ENCODE measurements around the gene SLC37A3.

The SLC37A3 gene

GRCh38 chr7:140294454-140294853 lies 103.9 kb downstream of the SLC37A3 start:
- H3K27me3 ChIP-seq (ENCODE audit: insufficient read depth, low read length), result no peaks in the 10 kb centered on the region
- no peak overlapping the region for H3K9ac ChIP-seq (ENCODE audit: low read length)
- H3K4me1 ChIP-seq (ENCODE audit: insufficient read depth, low read length, severe bottlenecking), result no peaks in the 10 kb centered on the region
- H3K9me3 ChIP-seq (ENCODE audit: low read length), result no peaks in the 10 kb centered on the region
- no peak overlapping the region for H3K4me3 ChIP-seq (ENCODE audit: low read depth, low read length, poor library complexity, severe bottlenecking)
- TF ChIP-seq EZH2 (IDR thresholded peaks at IDR 0.05; ENCODE audit: borderline replicate concordance, low read length), result no peak
- TF ChIP-seq, protein P1, sequence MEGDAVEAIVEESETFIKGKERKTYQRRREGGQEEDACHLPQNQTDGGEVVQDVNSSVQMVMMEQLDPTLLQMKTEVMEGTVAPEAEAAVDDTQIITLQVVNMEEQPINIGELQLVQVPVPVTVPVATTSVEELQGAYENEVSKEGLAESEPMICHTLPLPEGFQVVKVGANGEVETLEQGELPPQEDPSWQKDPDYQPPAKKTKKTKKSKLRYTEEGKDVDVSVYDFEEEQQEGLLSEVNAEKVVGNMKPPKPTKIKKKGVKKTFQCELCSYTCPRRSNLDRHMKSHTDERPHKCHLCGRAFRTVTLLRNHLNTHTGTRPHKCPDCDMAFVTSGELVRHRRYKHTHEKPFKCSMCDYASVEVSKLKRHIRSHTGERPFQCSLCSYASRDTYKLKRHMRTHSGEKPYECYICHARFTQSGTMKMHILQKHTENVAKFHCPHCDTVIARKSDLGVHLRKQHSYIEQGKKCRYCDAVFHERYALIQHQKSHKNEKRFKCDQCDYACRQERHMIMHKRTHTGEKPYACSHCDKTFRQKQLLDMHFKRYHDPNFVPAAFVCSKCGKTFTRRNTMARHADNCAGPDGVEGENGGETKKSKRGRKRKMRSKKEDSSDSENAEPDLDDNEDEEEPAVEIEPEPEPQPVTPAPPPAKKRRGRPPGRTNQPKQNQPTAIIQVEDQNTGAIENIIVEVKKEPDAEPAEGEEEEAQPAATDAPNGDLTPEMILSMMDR (IDR thresholded peaks at IDR 0.05; ENCODE audit: low read length), result no peak
- H3K9me2 ChIP-seq (ENCODE audit: low read depth, low read length), result no peaks in the 10 kb centered on the region
- no peak overlapping the region for H3K27ac ChIP-seq (ENCODE audit: low read depth, low read length, poor library complexity, severe bottlenecking)
- H3F3A ChIP-seq (ENCODE audit: insufficient read depth, low read length), result no peaks in the 10 kb centered on the region; the same call in 1 of the 2 replicates
- no peaks in the 10 kb centered on the region for H3K36me3 ChIP-seq (ENCODE audit: insufficient read depth, low read length)
- no peaks in the 10 kb centered on the region for H4K20me1 ChIP-seq (ENCODE audit: insufficient read depth, low read length)
- no peaks in the 10 kb centered on the region for H3K79me2 ChIP-seq (ENCODE audit: insufficient read depth, low read length)
- H2AFZ ChIP-seq (ENCODE audit: low read length), result no peak overlapping the region
- no peak overlapping the region for H3K4me2 ChIP-seq (ENCODE audit: low read length)

DNA sequence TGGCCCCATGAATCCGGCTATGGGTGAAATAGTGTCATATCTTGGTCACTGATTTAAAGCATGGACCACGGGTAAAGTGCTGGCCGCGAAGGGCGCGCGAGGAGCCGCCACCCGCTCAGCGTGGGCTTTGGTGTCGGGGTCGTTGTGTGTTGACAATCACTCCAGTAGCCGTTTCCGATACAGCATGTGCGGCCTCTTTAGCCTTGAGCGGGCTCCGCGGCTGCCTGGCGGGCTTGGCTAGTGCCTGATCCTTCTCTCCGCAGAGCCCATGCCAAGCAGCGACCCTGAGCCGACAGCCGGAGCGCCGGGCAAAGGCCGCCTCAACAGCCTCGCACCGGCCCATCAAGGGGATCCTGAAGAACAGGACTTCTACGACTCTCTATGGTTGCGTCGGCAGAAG lies 105.9 kb downstream of the SLC37A3 start:
- TF ChIP-seq, protein P1 (IDR thresholded peaks at IDR 0.05; ENCODE audit: low read length), result no peak
- TF ChIP-seq EZH2 (IDR thresholded peaks at IDR 0.05; ENCODE audit: borderline replicate concordance, low read length), result no peak
- no peak overlapping the region for H2AFZ ChIP-seq (ENCODE audit: low read length)
- H4K20me1 ChIP-seq (ENCODE audit: insufficient read depth, low read length), result no peaks in the 10 kb centered on the region
- no peak overlapping the region for H3K9ac ChIP-seq (ENCODE audit: low read length)
- H3K79me2 ChIP-seq (ENCODE audit: insufficient read depth, low read length), result no peaks in the 10 kb centered on the region
- no peak overlapping the region for H3K4me2 ChIP-seq (ENCODE audit: low read length)
- no peaks in the 10 kb centered on the region for H3F3A ChIP-seq (ENCODE audit: insufficient read depth, low read length)
- no peaks in the 10 kb centered on the region for H3K4me1 ChIP-seq (ENCODE audit: insufficient read depth, low read length, severe bottlenecking)
- H3K36me3 ChIP-seq (ENCODE audit: insufficient read depth, low read length), result no peaks in the 10 kb centered on the region
- H3K4me3 ChIP-seq (ENCODE audit: low read depth, low read length, poor library complexity, severe bottlenecking), result no peak overlapping the region
- H3K9me3 ChIP-seq (ENCODE audit: low read length), result no peaks in the 10 kb centered on the region
- no peaks in the 10 kb centered on the region for H3K9me2 ChIP-seq (ENCODE audit: low read depth, low read length)
- no peak overlapping the region for H3K27ac ChIP-seq (ENCODE audit: low read depth, low read length, poor library complexity, severe bottlenecking)
- no peaks in the 10 kb centered on the region for H3K27me3 ChIP-seq (ENCODE audit: insufficient read depth, low read length)

- Histone ChIP-seq H2AFZ (ENCODE audit: low read length) (no peak overlapping the region), H3F3A (ENCODE audit: insufficient read depth, low read length) (no peaks in the 10 kb centered on the region), H3K27me3 (ENCODE audit: insufficient read depth, low read length) (no peaks in the 10 kb centered on the region), H3K4me1 (ENCODE audit: insufficient read depth, low read length, severe bottlenecking) (no peaks in the 10 kb centered on the region), H3K36me3 (ENCODE audit: insufficient read depth, low read length) (no peaks in the 10 kb centered on the region), H3K79me2 (ENCODE audit: insufficient read depth, low read length) (no peaks in the 10 kb centered on the region), H3K4me3 (ENCODE audit: low read depth, low read length, poor library complexity, severe bottlenecking) (no peak overlapping the region), H3K9me2 (ENCODE audit: low read depth, low read length) (no peaks in the 10 kb centered on the region), H3K27ac (ENCODE audit: low read depth, low read length, poor library complexity, severe bottlenecking) (no peak overlapping the region), H3K9me3 (ENCODE audit: low read length) (no peaks in the 10 kb centered on the region), H3K9ac (ENCODE audit: low read length) (no peak overlapping the region), H3K4me2 (ENCODE audit: low read length) (no peak overlapping the region), H4K20me1 (ENCODE audit: insufficient read depth, low read length) (no peaks in the 10 kb centered on the region)
- TF ChIP-seq, protein P1 (IDR thresholded peaks at IDR 0.05; ENCODE audit: low read length), result no peak
- TF ChIP-seq EZH2 (IDR thresholded peaks at IDR 0.05; ENCODE audit: borderline replicate concordance, low read length), result no peak
Measured at GRCh38 chr7:140289804-140290203, 108.5 kb downstream of the SLC37A3 start.
